T-helper 17 cell (primary cell): ENCODE measurements around the gene SGO2. TPM values are rescaled to one million over a fixed set of nuclear protein-coding genes. Genes with fewer than 3 reads are reported as not detected.

Source experiments
- ATAC-seq: fragments of 150-1000 bp; cut with Tn5 transposase; 2 replicates; pipeline ENCODE4 v1.10.0; 2021; ENCODE audit warnings: mild to moderate bottlenecking, moderate library complexity
- DNase-seq, 3 donors: peaks; one replicate each; pipeline versions ENCODE4 v3.0.0 to v3.0.0-alpha.2; 2020 to 2021
- H3K9me3 ChIP-seq: one replicate; pipeline ENCODE4 v1.7.0; 2013; ENCODE audit warnings: low read length, mild to moderate bottlenecking; ENCODE audit not compliant: control insufficient read depth, poor library complexity, severe bottlenecking
- H3K27ac Mint-ChIP-seq: one replicate; pipeline ENCODE4 v1.8.0; 2022; ENCODE audit warnings: mild to moderate bottlenecking, moderate library complexity, mixed read lengths
- H3K27me3 Mint-ChIP-seq: one replicate; pipeline ENCODE4 v1.8.0; 2022; ENCODE audit warnings: mixed read lengths
- H3K36me3 Mint-ChIP-seq: one replicate; pipeline ENCODE4 v1.8.0; 2022; ENCODE audit warnings: low read depth, mixed read lengths
- H3K4me1 Mint-ChIP-seq: one replicate; pipeline ENCODE4 v1.8.0; 2022; ENCODE audit warnings: mild to moderate bottlenecking, mixed read lengths
- H3K4me3 Mint-ChIP-seq: one replicate; pipeline ENCODE4 v1.8.0; 2022; ENCODE audit warnings: mild to moderate bottlenecking, moderate library complexity, mixed read lengths
- total RNA-seq, 4 donors: library from RNA in 2 of 4; stranded (reverse) in 2 of 4; gene quantifications; one replicate each; pipeline ENCODE4 v1.2.3 and lab custom pipeline; 2022 to 2026

SGO2 gene
- total RNA-seq, 2 donors from 2014 or later = 1.2 to 1.5 TPM

DNA sequence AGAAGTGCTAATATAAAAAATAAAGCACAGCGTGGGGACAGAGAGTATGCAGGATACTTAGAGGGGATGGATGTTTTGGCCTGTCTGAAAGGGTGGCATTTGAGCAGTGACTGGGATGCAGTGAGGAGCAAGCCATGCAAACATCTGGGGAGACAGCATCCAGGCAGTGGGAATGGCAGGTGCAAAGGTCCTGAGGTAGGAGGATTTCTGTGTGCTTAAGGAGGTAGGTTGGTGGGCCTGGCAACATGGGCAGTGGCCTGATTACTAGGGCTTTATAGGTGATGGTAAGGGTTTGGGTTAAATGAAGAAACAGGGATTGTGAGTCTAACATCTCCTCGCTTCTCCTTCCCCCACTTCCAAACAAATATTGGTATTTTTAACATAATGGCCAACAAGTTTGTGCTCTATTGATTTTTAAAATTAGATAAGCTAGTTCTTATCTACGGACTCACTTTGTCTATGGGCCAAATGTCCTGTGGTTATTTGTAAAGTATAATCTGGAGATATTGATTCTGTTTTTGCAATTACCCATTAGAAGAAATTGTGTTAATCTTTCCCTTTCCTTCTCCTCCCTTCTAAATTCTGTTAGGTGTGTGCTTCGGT, 62.2 kb downstream of the SGO2 start:
- H3K27me3 Mint-ChIP-seq = peaks cover 28% of the 10 kb centered on the region
- ATAC-seq (no peak), DNase-seq (no peak)
- H3K9me3 ChIP-seq = no peaks in the 10 kb centered on the region
- no peak overlapping the region for H3K27ac Mint-ChIP-seq
- no peaks in the 10 kb centered on the region for H3K36me3 Mint-ChIP-seq
- H3K4me1 Mint-ChIP-seq = peaks cover 7% of the 10 kb centered on the region
- H3K4me3 Mint-ChIP-seq = no peak overlapping the region

DNA sequence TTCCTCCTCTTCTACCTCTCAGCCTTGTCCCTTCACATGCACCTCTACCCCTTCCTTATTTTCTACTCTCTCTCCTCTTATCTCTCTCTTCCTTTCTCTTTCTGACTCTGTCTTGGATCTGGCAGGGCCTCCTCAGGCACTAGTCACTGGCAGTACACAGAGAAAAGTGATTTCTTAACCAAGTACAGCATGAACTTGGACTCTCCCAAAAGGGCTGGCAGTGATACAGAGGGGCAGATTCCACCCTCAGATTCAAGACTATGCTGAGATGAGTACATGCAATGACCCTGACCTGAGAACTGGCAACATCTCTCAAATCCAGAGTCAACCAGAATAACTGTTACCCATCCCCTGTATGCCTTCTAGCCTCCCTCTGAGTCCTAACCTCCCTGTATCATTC, 64.1 kb downstream of the SGO2 start:
- Mint-ChIP-seq H3K27me3 (peaks cover 38% of the 10 kb centered on the region), H3K4me1 (peaks cover 7% of the 10 kb centered on the region), H3K27ac (no peak overlapping the region), H3K36me3 (no peaks in the 10 kb centered on the region), H3K4me3 (no peak overlapping the region)
- no peaks in the 10 kb centered on the region for H3K9me3 ChIP-seq
- no peak for DNase-seq
- ATAC-seq = no peak

DNA sequence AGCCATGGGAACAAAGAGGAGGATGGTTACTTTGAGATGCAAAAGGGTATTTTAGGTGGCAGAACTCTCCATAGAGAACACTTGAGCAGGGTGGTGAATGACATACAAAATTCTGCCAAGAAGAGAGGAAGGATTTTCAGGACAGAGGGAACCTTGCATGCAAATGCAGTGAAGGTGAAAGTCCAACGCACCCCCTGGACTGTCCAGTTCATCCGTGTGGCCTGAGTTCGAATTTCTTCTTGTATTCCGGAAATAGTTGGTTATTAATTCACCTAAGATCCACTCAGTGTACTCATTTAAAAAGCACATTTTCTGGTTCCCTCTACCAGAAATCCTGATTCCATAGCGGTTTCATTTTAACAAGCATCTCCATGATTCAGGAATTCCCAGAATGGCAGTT, 65.3 kb downstream of the SGO2 start:
- DNase-seq (no peak), ATAC-seq (no peak)
- Mint-ChIP-seq H3K27ac (no peak overlapping the region), H3K4me3 (no peak overlapping the region), H3K36me3 (no peaks in the 10 kb centered on the region), H3K27me3 (peaks cover 48% of the 10 kb centered on the region), H3K4me1 (peaks cover 3% of the 10 kb centered on the region)
- no peaks in the 10 kb centered on the region for H3K9me3 ChIP-seq

DNA sequence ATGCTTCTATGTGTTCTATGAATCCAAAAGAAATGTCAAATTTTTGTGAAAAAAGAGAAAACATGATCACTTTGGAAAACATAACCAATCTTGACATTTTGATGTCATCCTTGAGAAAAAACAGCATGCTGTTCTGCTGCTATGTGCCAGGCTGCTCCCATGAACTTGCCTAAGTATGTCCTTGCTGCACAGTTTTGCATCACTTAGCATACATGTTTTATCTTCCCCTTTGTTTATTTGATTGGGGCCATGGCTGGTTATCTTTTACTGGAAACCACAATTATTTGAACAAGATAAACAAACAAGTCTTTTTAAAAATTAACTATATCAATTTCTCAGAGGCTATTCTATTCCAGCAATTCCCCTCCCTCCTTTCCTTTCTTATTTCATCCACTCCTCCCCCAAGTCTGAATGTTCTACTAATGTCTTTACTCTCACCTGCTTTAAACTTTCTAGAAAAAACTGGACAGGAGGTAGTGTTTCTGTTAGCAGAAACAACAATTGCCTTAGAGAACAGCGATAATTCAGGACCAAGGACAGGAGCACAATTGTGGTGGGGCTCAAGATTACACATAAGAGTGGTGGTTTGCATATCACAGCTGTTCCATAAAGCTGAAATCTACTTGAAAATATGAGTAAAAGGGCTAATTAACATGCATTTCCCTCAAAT, 66.5 kb downstream of the SGO2 start:
- Mint-ChIP-seq H3K36me3 (no peaks in the 10 kb centered on the region), H3K4me1 (peaks cover under 1% of the 10 kb centered on the region), H3K4me3 (no peak overlapping the region), H3K27me3 (peaks cover 56% of the 10 kb centered on the region), H3K27ac (no peak overlapping the region)
- no peak for ATAC-seq
- DNase-seq = no peak
- no peaks in the 10 kb centered on the region for H3K9me3 ChIP-seq

DNA sequence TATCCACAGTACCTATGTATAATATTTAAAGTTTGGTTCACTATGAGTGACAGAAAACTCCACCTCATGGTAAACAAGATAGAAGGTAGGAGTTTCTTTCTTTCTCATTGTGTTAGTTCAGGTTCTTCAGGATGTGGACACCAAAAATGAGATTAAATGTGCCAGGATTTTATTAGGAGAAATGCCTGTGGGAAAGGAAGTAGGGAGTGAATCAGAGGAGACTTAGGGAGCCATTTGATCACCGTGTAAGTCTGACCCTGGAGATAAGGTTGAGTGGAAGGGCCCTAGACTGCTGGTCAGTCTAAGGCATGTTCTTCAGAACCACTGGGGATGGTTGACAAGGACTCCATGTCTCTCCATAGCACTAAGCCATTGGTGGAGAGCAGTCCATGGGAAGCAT, 67.9 kb downstream of the SGO2 start:
- Mint-ChIP-seq H3K4me1 (no peaks in the 10 kb centered on the region), H3K36me3 (peaks cover 2% of the 10 kb centered on the region), H3K27ac (no peak overlapping the region), H3K27me3 (peaks cover 69% of the 10 kb centered on the region), H3K4me3 (no peak overlapping the region)
- DNase-seq (no peak), ATAC-seq (no peak)
- H3K9me3 ChIP-seq = no peaks in the 10 kb centered on the region

DNA sequence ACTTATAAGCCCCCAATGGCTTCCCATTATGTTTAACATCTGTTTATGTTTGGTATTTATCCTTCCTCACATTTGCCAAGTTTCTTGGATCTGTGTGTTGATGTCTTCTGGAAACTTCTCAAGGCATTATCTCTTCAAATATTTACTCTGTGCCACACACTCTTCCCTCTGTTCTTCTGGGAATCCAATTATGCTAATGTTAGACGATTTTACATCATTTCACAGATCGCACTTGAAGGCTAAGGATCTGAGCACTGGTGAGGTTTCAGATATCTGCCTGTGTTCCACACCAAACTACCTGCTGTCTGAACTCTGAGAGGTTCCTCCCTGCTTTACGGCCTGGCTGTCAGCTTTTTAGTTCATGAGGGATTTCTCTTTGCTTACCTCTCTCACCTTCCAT, 69.9 kb downstream of the SGO2 start:
- no peak overlapping the region for H3K4me3 Mint-ChIP-seq
- peaks cover 2% of the 10 kb centered on the region for H3K36me3 Mint-ChIP-seq
- H3K9me3 ChIP-seq = no peaks in the 10 kb centered on the region
- H3K27me3 Mint-ChIP-seq = peaks cover 70% of the 10 kb centered on the region
- ATAC-seq = no peak
- DNase-seq = no peak
- no peak overlapping the region for H3K27ac Mint-ChIP-seq
- H3K4me1 Mint-ChIP-seq = no peaks in the 10 kb centered on the region

DNA sequence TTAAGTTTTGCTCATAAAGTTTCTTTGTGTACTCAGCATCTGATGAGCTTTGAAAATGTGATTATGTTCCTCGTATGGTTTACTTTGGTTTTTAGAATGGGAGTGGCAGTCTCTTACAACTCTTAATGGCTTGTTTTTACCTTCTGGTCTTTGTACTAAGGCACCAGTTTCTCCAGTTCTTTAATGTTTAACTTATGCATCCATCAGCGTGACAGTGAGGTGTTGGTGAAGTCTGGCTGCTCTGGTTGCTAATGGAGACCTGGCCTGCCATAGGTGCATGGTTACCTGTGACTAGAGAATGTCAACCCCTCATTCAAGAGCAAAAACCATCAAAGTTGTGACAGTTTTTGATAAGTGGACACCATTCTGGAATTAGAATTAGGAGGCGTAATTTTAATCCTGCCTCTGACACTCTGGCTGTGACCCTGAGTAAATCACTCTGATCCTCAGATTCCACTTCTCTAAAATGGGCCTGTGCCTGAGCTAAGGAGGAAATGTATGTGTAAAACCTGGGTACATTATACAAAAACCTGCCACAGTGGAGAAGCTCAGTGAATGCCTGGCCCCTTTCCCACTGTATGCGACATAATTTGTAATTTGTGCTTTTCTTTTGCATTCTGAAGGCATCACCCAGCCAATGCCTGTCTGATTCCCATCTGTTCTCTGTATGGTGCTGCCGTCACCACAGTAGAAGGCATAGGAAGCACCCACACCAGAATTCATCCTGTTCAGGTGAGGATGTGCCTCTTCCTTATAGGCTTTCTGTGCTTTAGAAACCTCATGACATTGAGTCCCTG, 71.0 kb downstream of the SGO2 start:
- H3K27me3 Mint-ChIP-seq = peaks cover 61% of the 10 kb centered on the region
- ATAC-seq (no peak), DNase-seq (no peak)
- H3K27ac Mint-ChIP-seq = no peak overlapping the region
- H3K9me3 ChIP-seq = no peaks in the 10 kb centered on the region
- no peak overlapping the region for H3K4me3 Mint-ChIP-seq
- H3K36me3 Mint-ChIP-seq = peaks cover 2% of the 10 kb centered on the region
- H3K4me1 Mint-ChIP-seq = no peaks in the 10 kb centered on the region

DNA sequence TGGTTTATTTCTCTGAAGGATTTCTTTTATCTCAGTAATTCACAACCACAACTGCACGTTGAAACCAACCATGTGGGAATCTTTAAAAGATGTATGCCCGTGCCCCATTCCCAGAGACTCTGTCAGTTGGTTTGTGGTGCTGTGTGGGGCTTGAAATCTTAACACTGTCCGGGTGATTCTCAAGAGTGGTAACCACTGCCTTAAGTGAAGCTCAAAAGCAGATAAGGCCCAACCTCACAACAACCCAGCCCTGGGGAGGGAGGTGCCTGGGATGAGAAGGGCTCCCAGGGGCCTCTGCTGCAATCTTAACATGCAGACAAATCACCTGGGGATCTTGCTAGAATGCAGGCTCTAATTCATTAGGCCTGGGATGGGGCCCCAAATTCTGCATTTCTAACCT, 73.2 kb downstream of the SGO2 start:
- no peak overlapping the region for H3K27ac Mint-ChIP-seq
- H3K4me3 Mint-ChIP-seq = no peak overlapping the region
- H3K27me3 Mint-ChIP-seq = peaks cover 56% of the 10 kb centered on the region
- no peaks in the 10 kb centered on the region for H3K9me3 ChIP-seq
- peaks cover 2% of the 10 kb centered on the region for H3K4me1 Mint-ChIP-seq
- ATAC-seq (no peak), DNase-seq (no peak)
- peaks cover 2% of the 10 kb centered on the region for H3K36me3 Mint-ChIP-seq

DNA sequence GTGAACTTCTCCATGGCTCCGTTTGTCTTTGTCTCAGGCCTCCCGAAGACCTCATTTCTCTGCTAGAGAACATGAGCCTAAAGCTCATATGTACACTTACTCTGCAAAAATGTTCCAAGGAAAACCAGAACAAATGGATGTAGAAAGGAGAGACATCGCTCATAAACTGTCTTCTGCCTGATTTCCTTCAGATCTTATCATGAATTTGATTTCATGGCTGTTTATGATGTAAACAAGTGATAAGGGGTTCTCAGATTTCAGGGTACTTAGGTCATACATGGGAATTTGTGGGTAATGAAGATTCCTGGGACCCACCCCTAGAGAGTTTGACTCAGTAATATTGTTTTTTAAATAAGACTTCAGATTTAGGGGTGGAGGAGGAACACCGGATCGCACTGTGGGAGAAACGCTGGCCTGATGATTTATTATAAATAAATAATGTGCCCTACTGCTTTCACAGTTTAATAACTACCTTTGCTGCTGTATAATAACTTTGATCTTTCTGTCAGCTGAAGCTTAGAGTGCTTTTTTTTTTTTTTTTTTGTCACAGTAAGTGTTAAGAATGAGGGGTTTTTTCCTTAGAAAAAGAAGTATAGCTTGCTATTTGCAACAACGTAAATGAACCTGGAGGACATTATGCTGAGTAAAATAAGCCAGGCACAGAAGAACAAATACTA, 74.7 kb downstream of the SGO2 start:
- ATAC-seq (no peak), DNase-seq (no peak)
- no peak overlapping the region for H3K27ac Mint-ChIP-seq
- peaks cover 2% of the 10 kb centered on the region for H3K4me1 Mint-ChIP-seq
- peaks cover 2% of the 10 kb centered on the region for H3K36me3 Mint-ChIP-seq
- H3K27me3 Mint-ChIP-seq = peaks cover 47% of the 10 kb centered on the region
- H3K9me3 ChIP-seq = no peaks in the 10 kb centered on the region
- H3K4me3 Mint-ChIP-seq = no peak overlapping the region

DNA sequence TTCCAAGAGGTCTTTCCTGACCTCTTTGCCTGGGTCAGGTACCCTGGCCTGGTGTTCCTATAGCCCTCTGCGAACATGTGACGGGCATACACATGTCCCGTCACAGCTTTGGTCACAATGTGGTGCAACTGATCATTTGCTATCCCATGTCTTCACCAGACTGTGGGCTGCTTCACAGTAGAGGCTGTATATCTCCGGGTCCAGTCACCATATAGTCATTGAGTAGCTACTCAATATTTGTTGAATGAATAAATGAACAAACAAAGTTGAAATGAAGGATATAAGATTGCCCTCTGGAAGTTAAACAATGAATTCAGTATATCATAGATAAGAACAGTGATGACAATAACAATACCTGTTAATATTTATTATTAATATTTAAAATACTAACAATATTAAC, 76.6 kb downstream of the SGO2 start:
- Mint-ChIP-seq H3K4me3 (no peak overlapping the region), H3K27ac (no peak overlapping the region), H3K36me3 (peaks cover 2% of the 10 kb centered on the region), H3K4me1 (peaks cover 2% of the 10 kb centered on the region), H3K27me3 (peaks cover 33% of the 10 kb centered on the region)
- H3K9me3 ChIP-seq = no peaks in the 10 kb centered on the region
- ATAC-seq (no peak), DNase-seq (no peak)

DNA sequence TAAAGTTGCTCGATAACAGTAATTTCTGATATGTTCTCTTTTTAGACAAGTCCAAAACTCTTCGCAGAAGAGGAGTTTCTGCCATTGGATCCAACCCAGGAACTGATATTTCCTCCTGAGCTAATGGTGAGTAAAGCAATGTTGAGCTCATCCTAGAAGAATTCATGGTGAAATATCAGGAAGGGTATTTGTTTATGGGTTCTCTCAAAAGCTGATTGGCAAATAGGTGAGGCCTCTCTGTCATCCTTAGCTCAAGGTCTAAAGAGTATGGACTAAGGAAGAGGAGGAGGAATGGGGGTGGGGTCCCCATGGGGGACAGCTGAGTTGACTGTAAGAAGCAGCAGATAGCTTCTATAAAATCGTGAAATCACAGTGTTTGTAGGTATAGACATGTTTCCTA, 78.0 kb downstream of the SGO2 start:
- H3K27me3 Mint-ChIP-seq = peaks cover 19% of the 10 kb centered on the region
- DNase-seq (no peak), ATAC-seq (no peak)
- H3K9me3 ChIP-seq = no peaks in the 10 kb centered on the region
- H3K36me3 Mint-ChIP-seq = no peaks in the 10 kb centered on the region
- peaks cover 2% of the 10 kb centered on the region for H3K4me1 Mint-ChIP-seq
- H3K4me3 Mint-ChIP-seq = no peak overlapping the region
- no peak overlapping the region for H3K27ac Mint-ChIP-seq

DNA sequence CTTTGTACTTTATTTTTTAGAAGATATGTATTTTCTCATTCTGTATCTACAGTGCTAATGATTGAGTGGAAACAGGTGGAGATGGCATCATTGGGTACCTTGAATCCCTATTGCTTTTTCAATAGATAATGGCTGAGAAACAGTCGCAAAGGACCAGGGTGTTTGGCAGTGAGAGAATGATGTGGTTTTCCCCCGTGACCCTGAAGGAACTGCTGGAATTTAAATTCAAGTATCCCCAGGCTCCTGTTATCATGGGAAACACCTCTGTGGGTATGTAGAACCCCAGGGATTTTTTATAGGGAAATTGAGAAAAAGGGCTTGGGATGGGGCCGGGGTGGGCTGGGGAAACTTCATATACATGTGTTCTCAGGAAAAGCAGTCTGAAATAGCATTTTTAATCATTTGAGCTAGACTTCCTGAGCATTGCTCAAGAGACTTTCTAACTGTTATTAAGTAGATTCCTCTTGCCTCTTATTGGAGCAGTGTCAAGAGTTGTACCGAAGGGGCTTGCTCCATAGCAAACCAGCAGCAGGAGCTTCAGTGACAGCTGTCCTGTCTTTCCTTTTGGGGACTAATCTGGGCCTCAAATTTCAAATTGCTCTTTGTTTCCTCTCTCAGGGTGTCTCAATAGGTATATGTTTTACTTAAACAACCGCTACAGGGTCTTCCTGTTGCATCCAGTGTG, 78.7 kb downstream of the SGO2 start:
- Mint-ChIP-seq H3K27me3 (peaks cover 19% of the 10 kb centered on the region), H3K27ac (no peak overlapping the region), H3K36me3 (no peaks in the 10 kb centered on the region), H3K4me1 (peaks cover 2% of the 10 kb centered on the region), H3K4me3 (no peak overlapping the region)
- no peak for ATAC-seq
- no peaks in the 10 kb centered on the region for H3K9me3 ChIP-seq
- no peak for DNase-seq
